Panc1 (cell line): ENCODE results near the gene CARNS1. TPM values are rescaled to one million over a fixed set of nuclear protein-coding genes. Genes with fewer than 3 reads are reported as not detected.

Experiments used
- ATAC-seq: fragments of 200-7000 bp; cut with Tn5 transposase; 2 replicates; pipeline ENCODE4 v1.9.1; 2020; ENCODE audit warnings: mild to moderate bottlenecking, moderate library complexity
- BruUV-seq: library from RNA; stranded (reverse); fragments of 400-500 nt; replicated peaks from 2 replicates; lab custom pipeline; 2021; lab: Mats Ljungman, UMichigan
- CTCF ChIA-PET: fragments of 300-600 bp; sonication (Branson Sonifier 250); formaldehyde crosslinking; loops from one replicate; lab custom pipeline; 2022; ENCODE audit warnings: antibody characterized with exemption; lab: Charles Lee
- POLR2A ChIA-PET: fragments of 300-600 bp; sonication (Branson Sonifier 250); formaldehyde crosslinking; loops from one replicate; lab custom pipeline; 2022; ENCODE audit warnings: antibody characterized with exemption; lab: Charles Lee
- DNase-seq: peaks from one replicate; pipeline ENCODE4 v3.0.0-alpha.2; 2010; ENCODE audit warnings: low read depth, low spot score
- H3K27ac ChIP-seq: 2 replicates; pipeline ENCODE4 v1.5.1; 2011; ENCODE audit warnings: mild to moderate bottlenecking, low read length, inconsistent platforms
- H3K27me3 ChIP-seq: fragments of 200-500 bp; sonication (Bioruptor generic); 2 replicates; pipeline ENCODE4 v1.6.0; 2014; ENCODE audit warnings: low read length, inconsistent platforms; ENCODE audit not compliant: control insufficient read depth, insufficient read depth
- H3K36me3 ChIP-seq: fragments of 200-500 bp; sonication (Bioruptor generic); 2 replicates; pipeline ENCODE4 v1.5.1; 2014; ENCODE audit warnings: inconsistent platforms, mild to moderate bottlenecking, low read length, moderate library complexity; ENCODE audit not compliant: control insufficient read depth, insufficient read depth
- H3K4me1 ChIP-seq: 2 replicates; pipeline ENCODE4 v1.5.1; 2011; ENCODE audit warnings: inconsistent platforms, mild to moderate bottlenecking, low read length, moderate library complexity; ENCODE audit not compliant: control insufficient read depth, insufficient read depth
- H3K4me3 ChIP-seq, 2 experiments: 2 replicates each; pipeline ENCODE4 v1.5.1; 2011 to 2012; ENCODE audit warnings: low read depth in 2 of 2, low read length in 2 of 2, mild to moderate bottlenecking in 2 of 2, inconsistent platforms in 1 of 2, moderate library complexity in 1 of 2
- H3K9me3 ChIP-seq: fragments of 200-500 bp; sonication (Bioruptor generic); 2 replicates; pipeline ENCODE4 v1.5.1; 2014; ENCODE audit warnings: low read depth, mild to moderate bottlenecking, inconsistent platforms, low read length, moderate library complexity; ENCODE audit not compliant: control insufficient read depth, insufficient read depth
- CTCF ChIP-seq: fragments of 450-650 bp; IDR thresholded peaks from 2 replicates; pipeline ENCODE4 v1.5.1; 2017; ENCODE audit warnings: mild to moderate bottlenecking
- POLR2AphosphoS5 ChIP-seq: IDR thresholded peaks from 2 replicates; pipeline ENCODE4 v1.6.1; 2012; ENCODE audit warnings: mild to moderate bottlenecking, low read depth, low read length, moderate library complexity
- REST ChIP-seq, 2 experiments: IDR thresholded peaks; 2 replicates each; pipeline ENCODE4 v1.6.1; 2011 to 2012; ENCODE audit warnings: low read depth in 2 of 2, control low read depth in 1 of 2, low read length in 1 of 2, mild to moderate bottlenecking in 1 of 2, moderate library complexity in 1 of 2; ENCODE audit not compliant: insufficient read depth in 1 of 2
- SIN3A ChIP-seq: IDR thresholded peaks from 2 replicates; pipeline ENCODE4 v1.6.1; 2012; ENCODE audit warnings: low read depth, mild to moderate bottlenecking, low read length, moderate library complexity, borderline replicate concordance; ENCODE audit not compliant: insufficient read depth
- TCF7L2 ChIP-seq: IDR thresholded peaks from 2 replicates; pipeline ENCODE4 v1.6.1; 2011; ENCODE audit warnings: mild to moderate bottlenecking, low read depth, low read length, inconsistent platforms
- in situ Hi-C: cut with HindIII; loops from 2 replicates; pipeline ENCODE4 v1.10.0; 2016; ENCODE audit warnings: low sequenced_read_pairs, low pct_unique_long_range_greater_than_20kb
- intact Hi-C: fragments of 100-400 bp; cut with micrococcal nuclease; formaldehyde crosslinking; loops from one replicate; pipeline ENCODE4 v1.10.0; 2022; ENCODE audit not compliant: unreplicated experiment
- total RNA-seq: library from RNA; stranded (reverse); gene quantifications from one replicate; pipeline ENCODE4 v1.2.1, GENCODE V29; 2021; ENCODE audit not compliant: unreplicated experiment

Gene CARNS1
- total RNA-seq, 1 experiment from 2014 or later, result 1.0 TPM

GRCh38 chr11:67387069-67387468, 28.4 kb upstream of the CARNS1 start:
- no peak for DNase-seq
- in situ Hi-C loops, result no loop called here
- Histone ChIP-seq H3K4me3 (no peak overlapping the region), H3K4me1 (peaks cover 15% of the 10 kb centered on the region), H3K36me3 (no peaks in the 10 kb centered on the region), H3K9me3 (no peaks in the 10 kb centered on the region), H3K27me3 (no peaks in the 10 kb centered on the region), H3K27ac (no peak overlapping the region)
- TF ChIP-seq TCF7L2 (no peak), REST (IDR thresholded peaks at IDR 0.05; ENCODE audit: insufficient read depth in 1 of 2, low read depth in 2 of 2, low read length in 1 of 2) (no peak), POLR2AphosphoS5 (no peak), SIN3A (no peak), CTCF (no peak)
- BruUV-seq, result no TSS peak
- ChIA-PET CTCF (interaction anchor here (0.5 to 0.9 kb wide), 8 partner anchors 12 to 490 kb away, joined by 3 to 7 read pairs (median 4); partner anchors contain the start of gene CABP4), POLR2A (interaction anchor here (0.7 to 1.1 kb wide), 2 partner anchors 14 to 52 kb away, joined by 6 to 14 read pairs; no protein-coding TSS in a partner anchor)
- intact Hi-C loops, result loop anchor here (10.0 kb wide), 1 partner anchor 122 kb away; the partner anchor contains the start of gene GRK2
- ATAC-seq, result no peak

- ChIA-PET POLR2A (interaction anchor here (0.7 to 1.1 kb wide), 2 partner anchors 15 to 360 kb away, joined by 6 to 18 read pairs; no protein-coding TSS in a partner anchor), CTCF (interaction anchor here (0.5 kb wide), 1 partner anchor 297 kb away, joined by 3 read pairs; no protein-coding TSS in a partner anchor)
- no peak for TF ChIP-seq POLR2AphosphoS5
- no peak for TF ChIP-seq SIN3A
- TF ChIP-seq CTCF, result no peak
- TF ChIP-seq TCF7L2, result no peak
- TF ChIP-seq REST (IDR thresholded peaks at IDR 0.05; ENCODE audit: insufficient read depth in 1 of 2, low read depth in 2 of 2, low read length in 1 of 2), result no peak
- no peaks in the 10 kb centered on the region for H3K36me3 ChIP-seq
- BruUV-seq, result no TSS peak
- no peak for ATAC-seq
- no peaks in the 10 kb centered on the region for H3K27me3 ChIP-seq
- no peaks in the 10 kb centered on the region for H3K9me3 ChIP-seq
- in situ Hi-C loops, result no loop called here
- intact Hi-C loops, result loop anchor here (10.0 kb wide), 1 partner anchor 123 kb away; the partner anchor contains the start of gene GRK2
- H3K27ac ChIP-seq, result no peak overlapping the region
- no peak for DNase-seq
- no peak overlapping the region for H3K4me3 ChIP-seq
- peaks cover 11% of the 10 kb centered on the region for H3K4me1 ChIP-seq
These were observed 28.0 kb upstream of the CARNS1 start for GRCh38 chr11:67387518-67387917.
